NCI-H2029 (cell line): ENCODE data around the gene PLCE1.
A peak's percentile ranks its signal among the peaks of the same experiment; 100 is the strongest.
"Not testable (repeated sequence)": the region's sequence is repeated elsewhere in the genome, so short reads cannot be mapped to it uniquely, and the experiment has no call there.

ENCODE experiments used
- DNase-seq: peaks from one replicate; lab custom pipeline; 2025; lab: John Stamatoyannopoulos, UW

Gene PLCE1

DNA sequence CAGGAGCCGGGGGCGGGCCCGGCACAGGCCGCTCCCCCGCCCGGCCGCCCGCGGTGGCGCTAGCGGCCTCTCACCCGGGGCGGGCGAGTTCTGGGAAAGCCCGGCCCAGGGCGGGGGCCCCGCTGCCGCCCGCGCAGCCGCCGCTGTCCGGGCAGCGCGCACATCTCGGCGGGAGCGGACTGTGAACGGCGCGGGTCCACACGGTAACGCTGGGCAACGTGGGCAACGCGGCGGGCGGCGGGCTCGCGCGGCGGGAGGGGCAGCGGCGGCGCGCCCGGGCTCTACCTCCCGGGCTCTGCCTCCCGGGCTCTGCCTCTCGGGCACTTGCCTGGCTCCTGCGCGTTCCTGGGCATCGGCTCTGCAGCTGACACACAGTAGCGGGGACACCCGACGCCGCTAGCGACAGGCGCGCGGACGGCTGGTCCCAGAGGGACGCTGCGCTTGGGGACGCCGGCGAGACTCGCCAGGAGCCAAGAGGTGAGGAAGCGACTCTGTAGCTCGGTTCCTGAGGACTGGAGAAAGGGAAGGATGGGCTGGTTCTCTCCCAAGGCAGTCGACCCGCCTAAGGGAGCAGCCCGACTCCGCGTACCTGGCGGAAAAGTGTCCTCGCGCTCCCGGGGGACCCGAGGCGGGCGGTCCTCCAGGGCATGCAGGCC, at the start of gene PLCE1:
TSS of gene PLCE1 (plus strand) at position 150 of the 656 bp plus-strand sequence. CDS start 37,116 bp downstream, outside the sequence.
- DNase-seq: peak; percentile 56

- no peak for DNase-seq
These were observed 47.9 kb upstream of the PLCE1 start for GRCh38 chr10:93945819-93946218.

DNA sequence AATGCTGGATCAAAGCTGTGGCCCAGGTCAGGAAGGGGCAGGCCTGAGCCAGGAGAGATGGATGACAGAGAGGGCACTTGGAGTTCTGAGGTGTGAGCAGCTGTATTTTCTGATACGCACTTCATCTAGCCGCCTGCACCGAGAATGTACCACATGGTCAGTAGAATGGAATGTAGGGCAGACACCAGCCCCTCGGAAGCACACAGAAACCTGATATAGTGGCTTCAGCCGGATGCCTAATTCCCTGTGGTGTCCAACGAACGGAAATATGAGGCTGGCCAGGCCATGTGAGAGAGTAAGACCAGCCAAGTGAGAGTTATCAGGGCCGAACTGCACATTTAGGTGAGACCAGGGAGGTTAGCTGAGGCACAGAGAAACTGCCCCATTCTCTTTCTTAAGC, 46.7 kb upstream of the PLCE1 start:
- DNase-seq: no peak

DNA sequence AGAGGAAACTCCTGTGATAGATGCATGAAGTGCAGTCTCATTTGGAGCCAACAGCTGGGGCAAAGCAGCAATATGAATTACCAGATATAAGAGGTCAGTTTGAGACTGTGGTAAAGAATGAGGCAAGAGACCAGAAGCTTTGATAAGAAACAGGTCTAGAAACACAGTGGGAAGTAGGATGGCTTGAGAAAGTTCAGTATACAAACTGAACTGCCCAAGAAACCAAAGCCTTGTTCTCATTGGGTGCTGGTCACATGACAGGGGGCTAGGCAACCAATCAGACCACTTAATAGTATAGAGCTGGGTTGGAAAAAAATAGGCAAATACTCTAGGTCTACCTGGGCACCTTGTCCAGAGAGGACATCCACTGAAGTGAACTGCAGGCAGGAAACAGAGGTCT, 46.2 kb upstream of the PLCE1 start:
- DNase-seq: no peak

GRCh38 chr10:93951905-93952304, 41.8 kb upstream of the PLCE1 start:
- no peak for DNase-seq

DNA sequence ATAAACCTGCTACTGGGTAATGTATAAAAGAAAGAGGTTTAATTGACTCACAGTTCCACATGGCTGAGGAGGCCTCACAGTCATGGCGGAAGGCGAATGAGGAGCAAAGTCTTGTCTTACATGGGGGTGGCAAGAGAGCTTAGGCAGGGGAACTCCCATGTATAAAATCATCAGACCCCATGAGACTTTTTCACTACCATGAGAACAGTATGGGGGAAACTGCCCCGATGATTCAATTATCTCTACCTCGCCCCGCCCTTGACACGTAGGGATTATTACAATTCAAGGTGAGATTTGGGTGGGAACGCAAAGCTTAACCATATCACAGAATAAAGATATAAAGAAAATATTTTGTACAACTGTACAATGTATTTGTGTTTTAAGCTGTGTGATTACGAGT, 39.4 kb upstream of the PLCE1 start:
- DNase-seq: no peak

- no peak for DNase-seq
These were observed 38.9 kb upstream of the PLCE1 start for GRCh38 chr10:93954726-93955363.

DNA sequence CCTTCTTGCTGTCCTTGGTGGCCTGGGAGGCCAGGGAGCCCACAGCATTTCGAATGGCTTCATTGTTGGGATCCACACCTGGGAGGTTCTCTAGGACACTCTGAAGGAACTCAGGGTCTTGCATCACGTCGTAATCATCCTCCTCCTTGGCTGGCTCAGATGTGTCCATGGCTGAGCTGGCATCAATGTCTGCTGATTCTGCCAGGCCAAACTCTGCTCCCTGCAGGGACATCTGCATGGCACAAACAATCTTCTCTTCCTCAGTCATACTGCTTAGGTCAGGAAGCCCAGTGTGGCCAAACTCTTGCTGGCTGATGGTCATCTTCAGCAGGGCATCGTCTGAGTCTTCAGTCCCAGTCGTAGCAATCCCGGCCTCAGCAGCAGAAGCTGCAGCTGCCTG, 34.9 kb upstream of the PLCE1 start:
- no peak for DNase-seq

- DNase-seq: not testable (repeated sequence)
These were observed 32.7 kb upstream of the PLCE1 start for GRCh38 chr10:93960988-93961387.

GRCh38 chr10:93962973-93963372, 30.8 kb upstream of the PLCE1 start:
- no peak for DNase-seq

DNA sequence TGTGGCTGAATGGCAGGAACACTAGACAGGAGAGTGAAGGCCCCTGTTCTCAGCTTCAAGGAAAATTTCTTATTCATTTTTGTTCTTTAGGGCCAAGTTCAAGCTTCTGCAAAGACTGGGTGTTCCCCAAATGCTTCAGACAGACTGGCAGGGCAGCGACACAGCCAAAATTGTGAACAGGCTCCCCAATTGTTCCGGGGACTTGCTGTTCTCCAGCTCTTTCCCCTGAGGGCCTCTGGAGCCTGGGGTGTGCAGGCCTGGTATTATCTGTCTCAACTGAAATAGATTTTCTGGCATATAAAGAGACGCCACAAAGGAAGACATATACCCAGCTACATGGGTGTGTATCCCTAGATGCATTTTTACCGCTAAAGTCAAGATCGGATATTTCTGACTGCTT, 30.3 kb upstream of the PLCE1 start:
- no peak for DNase-seq

DNA sequence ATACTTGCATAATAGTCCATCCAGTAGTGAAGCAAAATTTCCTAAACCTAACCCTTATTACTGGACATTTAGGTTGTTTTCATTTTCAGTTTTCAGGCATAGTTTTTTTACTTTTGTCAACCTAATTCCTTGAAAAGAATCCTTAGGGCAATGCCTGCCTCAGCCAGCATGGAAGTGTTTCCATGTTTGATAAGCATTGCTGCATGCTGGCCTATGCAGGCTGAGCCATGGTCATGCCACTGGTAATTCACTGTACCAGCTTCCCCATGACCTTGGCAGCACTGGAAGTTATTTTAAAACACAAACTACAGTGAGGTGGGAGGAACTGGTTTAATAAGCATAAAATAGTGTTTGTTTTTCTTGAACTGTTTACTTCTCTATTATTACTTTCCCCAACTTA, 27.8 kb upstream of the PLCE1 start:
- no peak for DNase-seq

DNA sequence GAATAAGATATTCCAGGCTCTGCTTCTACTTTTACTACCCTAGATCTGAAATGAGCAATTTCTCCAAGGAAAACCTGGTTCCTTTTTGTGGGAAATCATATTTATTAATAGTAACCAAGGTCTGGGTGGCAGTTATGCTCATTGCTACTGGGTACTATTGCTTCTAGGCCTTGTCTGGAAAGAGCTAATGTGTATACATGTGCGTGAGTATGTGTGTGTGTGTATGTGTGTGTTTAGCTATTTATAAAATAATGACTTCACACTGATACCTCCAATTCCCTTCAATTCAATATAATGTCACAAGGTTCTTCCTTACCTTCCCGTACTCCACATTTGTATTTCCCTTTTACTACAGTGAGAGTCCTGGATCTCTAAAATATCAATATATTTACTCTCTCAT, 26.0 kb upstream of the PLCE1 start:
- no peak for DNase-seq

DNA sequence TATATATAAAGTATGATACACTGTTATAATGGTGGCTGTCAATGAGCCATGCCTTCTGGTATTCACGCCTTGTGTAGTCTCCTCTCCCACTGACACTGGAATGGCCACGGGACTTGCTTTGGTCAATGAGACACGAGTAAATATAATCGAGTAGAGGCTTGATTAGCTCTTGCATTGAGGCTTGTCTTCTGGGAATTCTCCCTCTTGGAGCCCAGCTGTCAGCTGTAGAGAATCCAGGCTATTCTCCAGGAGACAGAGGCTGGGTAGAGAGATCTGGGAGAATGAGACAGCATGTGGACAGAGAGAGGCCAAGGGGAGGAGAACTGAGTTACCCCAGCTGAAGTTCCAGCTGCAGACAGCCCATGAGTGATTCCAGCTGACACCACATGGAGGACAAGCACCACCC, 25.2 kb upstream of the PLCE1 start:
- DNase-seq: no peak

DNA sequence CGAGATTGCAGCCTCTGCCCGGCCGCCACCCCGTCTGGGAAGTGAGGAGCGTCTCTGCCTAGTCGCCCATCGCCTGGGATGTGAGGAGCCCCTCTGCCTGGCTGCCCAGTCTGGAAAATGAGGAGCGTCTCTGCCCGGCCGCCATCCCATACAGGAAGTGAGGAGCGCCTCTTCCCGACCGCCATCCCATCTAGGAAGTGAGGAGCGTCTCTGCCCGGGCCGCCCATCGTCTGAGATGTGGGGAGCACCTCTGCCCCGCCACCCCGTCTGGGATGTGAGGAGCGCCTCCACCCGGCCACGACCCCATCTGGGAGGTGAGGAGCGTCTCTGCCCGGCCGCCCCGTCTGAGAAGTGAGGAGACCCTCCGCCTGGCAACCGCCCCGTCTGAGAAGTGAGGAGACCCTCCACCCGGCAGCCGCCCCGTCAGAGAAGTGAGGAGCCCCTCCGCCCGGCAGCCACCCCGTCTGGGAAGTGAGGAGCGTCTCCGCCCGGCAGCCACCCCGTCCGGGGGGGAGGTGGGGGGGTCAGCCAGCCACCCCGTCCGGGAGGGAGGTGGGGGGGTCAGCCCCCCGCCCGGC, 23.2 kb upstream of the PLCE1 start:
- not testable (repeated sequence) for DNase-seq

DNA sequence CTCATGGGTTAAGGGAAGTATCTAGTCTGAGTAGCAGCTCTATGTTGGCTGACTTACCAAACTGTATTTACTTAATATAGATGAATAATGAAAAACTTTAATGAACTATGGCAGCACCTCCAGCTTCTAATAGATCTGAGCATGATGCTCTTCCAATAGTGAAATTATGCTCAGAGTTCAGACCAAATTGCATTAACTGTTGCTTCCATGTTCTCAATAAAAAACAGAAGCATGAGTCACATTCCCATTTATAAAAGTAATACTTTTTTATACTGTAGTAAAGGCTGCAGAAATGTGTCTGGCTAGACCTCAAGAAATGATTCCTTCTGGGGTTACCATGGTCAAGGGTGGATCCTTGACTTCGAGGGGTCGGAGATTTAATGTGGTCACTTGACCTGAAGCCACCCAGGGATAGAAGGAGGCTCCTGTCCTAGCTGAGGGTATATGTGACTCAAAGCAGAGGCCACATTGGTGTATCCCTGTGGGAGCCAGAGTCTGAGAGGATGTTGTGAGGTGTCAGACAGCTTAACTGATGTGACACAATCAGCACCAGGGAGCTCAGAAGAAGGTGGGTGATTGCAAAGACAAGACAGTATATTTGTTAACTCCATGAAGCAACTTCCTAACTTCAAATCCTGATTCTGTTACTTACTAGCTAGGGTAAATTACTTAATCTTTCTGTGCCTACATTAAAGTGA, 19.8 kb upstream of the PLCE1 start:
- DNase-seq: no peak

GRCh38 chr10:93977442-93977841, 16.3 kb upstream of the PLCE1 start:
- DNase-seq: no peak

- no peak for DNase-seq
These were observed 13.2 kb upstream of the PLCE1 start for GRCh38 chr10:93980486-93980885.

- no peak for DNase-seq
These were observed 2.6 kb upstream of the PLCE1 start for GRCh38 chr10:93991114-93991513.

DNA sequence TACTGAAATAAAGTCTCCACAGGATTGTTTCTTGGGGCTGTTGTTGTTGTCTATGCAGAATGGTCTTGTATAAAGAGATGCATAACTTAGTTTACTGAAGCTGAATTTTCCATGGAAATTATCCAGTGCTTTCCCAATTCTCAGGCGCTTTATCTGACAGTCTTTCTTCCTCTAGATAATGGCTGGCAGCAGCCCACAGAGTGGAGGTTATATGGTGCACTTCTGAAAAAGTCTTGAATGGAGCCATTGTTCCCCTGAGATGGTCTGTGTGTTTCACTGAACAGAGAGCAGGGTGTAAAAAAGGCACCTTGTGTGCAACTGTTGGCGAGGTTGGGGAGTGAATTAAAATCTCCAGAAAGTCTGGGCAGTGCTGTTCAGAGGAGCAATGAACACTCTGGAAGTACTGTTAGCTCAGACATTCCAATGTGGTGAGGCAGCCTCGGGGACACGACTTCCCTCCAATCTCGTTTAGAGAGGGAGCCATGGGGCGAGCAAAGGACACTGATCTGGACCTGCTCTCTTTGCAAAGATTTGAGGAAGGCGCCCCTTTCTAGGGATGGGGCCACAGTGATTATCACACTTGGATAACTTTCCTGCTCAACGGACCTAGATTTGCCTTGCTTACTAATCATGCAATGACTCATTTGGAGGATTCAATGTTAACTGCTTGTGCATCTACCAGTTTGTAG, 2.0 kb upstream of the PLCE1 start:
- no peak for DNase-seq

GRCh38 chr10:93992400-93993030, 1.2 kb upstream of the PLCE1 start:
- no peak for DNase-seq

DNA sequence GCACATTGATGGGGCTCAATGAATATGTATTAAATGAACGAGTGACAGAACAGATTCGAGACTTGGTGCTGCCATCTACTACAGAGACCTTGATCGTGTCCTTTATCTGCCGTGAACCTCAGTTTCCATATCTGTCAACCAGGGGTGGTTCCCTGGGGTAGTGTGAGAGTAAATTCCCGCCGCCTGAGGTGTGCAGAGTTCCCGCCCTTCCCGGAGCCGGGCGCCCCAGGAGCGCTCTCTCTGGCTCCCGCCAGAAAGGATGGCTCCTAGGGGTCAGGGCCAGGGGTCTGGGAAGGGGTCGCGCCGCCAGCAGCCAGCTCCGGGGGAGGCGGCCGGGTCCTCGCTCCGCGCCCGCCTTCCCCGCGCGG, 333 bp upstream of the PLCE1 start:
- no peak for DNase-seq
